SK-N-SH treated with all-trans-retinoic acid at 6 μM for 48 hours (cell line): ENCODE measurements around the gene DAAM2.

Experiments used
- ARNTL ChIP-seq: fragments of 450-650 bp; formaldehyde crosslinking; IDR thresholded peaks from 2 replicates; pipeline ENCODE4 v1.5.0; 2020; ENCODE audit warnings: low read depth, mild to moderate bottlenecking, moderate library complexity, borderline replicate concordance
- BACH2 ChIP-seq: fragments of 250-450 bp; sonication (Bioruptor Pico); IDR thresholded peaks from 2 replicates; pipeline ENCODE4 v1.9.0; 2021; ENCODE audit warnings: mild to moderate bottlenecking, borderline replicate concordance
- CREB5 ChIP-seq: fragments of 250-450 bp; sonication (Bioruptor Pico); IDR thresholded peaks from 2 replicates; pipeline ENCODE4 v1.5.1; 2020; ENCODE audit warnings: low read depth, mild to moderate bottlenecking, moderate library complexity
- PATZ1 ChIP-seq: fragments of 250-450 bp; sonication (Bioruptor Pico); IDR thresholded peaks from 2 replicates; pipeline ENCODE4 v1.8.0; 2020; ENCODE audit warnings: mild to moderate bottlenecking, moderate library complexity, borderline replicate concordance
- ZC3H10 ChIP-seq: fragments of 250-450 bp; sonication (Bioruptor Pico); IDR thresholded peaks from 2 replicates; pipeline ENCODE4 v1.5.1; 2021; ENCODE audit warnings: mild to moderate bottlenecking, moderate library complexity
- ZFP3 ChIP-seq: fragments of 250-450 bp; sonication (Bioruptor Pico); IDR thresholded peaks from 2 replicates; pipeline ENCODE4 v1.5.0; 2020; ENCODE audit warnings: mild to moderate bottlenecking, moderate library complexity

- TF ChIP-seq ZFP3 (CRISPR knock-in tag) (no peak), PATZ1 (CRISPR knock-in tag) (no peak), ARNTL (CRISPR knock-in tag) (no peak), BACH2 (CRISPR knock-in tag) (no peak), ZC3H10 (no peak), CREB5 (CRISPR knock-in tag) (no peak)
These were observed 36.9 kb upstream of the DAAM2 start for GRCh38 chr6:39755231-39755630.
